NCI-H2171 treated with DMSO at 0.1 percent for 48 hours (cell line): ENCODE data around the gene GAS2L1.
A peak's percentile ranks its signal among the peaks of the same experiment; 100 is the strongest.
"Not testable (repeated sequence)": the region's sequence is repeated elsewhere in the genome, so short reads cannot be mapped to it uniquely, and the experiment has no call there.

ENCODE experiments used
- DNase-seq: peaks from one replicate; lab custom pipeline; 2025; lab: John Stamatoyannopoulos, UW

Gene GAS2L1

DNA sequence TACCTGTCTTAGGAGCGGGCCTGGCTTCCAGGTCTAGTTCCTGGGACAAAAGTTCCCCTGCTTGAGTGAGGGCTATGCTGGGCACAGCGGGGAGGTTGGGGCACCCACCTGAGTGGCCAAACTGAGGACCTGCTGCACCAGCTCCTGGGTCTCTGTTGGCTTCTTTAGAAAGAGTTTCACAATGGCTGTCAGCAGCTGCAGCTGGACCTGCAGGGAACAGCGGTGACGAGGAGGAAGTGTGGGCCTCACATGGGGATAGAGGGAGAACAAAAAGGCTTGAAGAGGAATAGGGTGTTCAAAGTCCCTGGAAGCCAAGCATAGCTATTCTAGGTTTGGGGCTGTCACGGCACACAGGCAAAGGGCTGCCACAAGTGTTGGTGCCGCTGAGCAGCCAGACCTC is 35.7 kb downstream of the GAS2L1 start:
- no peak for DNase-seq

DNA sequence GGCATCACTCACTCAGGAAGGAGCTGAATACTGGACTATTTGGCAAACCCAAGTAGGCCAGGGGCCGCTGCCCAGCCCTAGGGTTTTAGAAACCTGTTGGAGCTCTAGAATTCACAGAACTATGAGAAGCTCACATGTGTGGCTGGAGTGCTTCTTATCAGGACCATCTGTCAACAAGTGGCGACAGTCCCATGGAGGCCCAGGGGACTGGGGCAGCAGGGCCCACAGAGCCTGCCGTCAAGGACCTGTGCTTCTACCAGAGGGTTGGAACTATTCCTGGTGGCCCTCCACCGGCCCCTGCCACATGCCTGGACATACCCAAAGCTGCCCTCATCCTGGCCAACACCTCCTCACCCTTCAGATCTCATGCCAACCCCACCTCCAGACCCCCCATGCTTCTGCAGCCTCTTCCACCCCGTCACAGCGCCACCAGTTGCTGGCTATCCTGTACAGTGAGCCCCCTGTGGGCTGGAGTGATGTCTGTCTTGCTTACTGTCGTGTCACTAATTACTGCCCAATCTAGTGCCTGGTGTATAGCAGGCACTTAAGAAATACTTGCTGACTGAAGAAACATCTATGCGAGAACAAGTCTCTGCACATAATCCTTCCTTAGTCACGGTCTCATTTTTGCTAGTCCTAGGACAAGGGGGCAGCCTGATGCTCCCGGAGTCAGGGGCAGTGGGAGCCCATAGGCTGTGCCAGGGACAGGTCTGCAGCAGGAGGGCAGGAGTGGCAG is 36.3 kb downstream of the GAS2L1 start:
- DNase-seq: peak; percentile 29

DNA sequence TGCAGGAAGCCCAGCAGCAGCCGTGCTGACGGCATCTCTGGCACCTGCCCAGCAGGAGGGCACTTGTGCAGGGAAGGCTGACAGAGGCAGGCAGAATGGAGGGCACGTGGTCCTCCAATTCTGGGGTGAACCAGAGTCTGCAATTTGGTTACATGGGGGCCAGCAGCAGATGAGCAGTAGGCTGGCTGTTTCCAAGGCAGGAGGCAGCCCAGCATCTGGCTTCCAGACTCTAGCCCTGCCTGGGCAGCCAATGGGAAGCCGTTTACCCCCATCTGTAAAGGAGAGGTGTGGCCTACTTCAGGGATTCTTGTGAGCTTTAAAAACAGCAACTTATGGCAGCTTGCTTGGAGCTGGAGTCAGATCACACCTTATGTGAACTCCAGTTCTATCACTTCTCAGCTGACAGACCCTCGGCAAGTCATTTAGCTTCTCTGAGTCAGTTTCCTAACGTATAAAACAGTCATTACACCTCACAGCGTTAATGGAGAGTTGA is 36.9 kb downstream of the GAS2L1 start:
- DNase-seq: peak; percentile 99

GRCh38 chr22:29344137-29344536 is 37.7 kb downstream of the GAS2L1 start:
- peak; percentile 79 for DNase-seq

DNA sequence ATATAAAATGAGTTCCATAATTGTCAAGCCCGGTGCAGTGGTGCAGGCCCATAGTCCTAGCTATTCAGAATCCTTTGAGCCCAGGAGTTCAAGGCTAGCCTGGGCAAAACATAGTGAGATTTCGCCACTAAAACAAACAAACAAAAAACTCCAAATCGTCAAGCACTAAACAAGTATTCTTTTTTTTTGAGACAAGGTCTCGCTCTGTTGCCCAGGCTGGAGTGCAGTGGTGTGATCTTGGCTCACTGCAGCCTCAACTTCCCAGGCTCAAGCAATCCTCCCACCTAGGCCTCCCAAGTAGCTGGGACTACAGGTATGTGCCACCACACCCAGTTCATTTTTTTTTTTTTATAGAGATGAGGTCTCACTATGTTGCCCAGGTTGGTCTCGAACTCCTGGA is 38.4 kb downstream of the GAS2L1 start:
- not testable (repeated sequence) for DNase-seq

DNA sequence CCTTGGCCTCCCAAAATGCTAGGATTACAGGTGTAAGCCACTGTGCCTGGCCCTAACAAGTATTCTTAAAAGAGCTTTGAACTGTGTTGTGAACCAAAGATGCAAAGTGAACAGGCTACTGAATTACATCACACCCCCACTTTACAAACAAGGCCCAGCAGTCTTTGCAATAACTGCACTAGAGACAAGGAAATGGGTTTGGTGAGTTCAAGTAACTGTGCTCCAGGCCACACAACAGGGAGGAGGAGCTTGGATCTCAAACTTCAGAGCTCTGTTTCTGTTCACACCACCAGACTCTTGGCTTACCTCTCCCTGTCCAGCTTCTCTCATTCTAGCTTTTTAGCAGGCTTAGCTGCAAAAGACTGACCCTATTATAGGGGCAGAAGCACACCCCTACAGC is 39.5 kb downstream of the GAS2L1 start:
- peak; percentile 53 for DNase-seq

DNA sequence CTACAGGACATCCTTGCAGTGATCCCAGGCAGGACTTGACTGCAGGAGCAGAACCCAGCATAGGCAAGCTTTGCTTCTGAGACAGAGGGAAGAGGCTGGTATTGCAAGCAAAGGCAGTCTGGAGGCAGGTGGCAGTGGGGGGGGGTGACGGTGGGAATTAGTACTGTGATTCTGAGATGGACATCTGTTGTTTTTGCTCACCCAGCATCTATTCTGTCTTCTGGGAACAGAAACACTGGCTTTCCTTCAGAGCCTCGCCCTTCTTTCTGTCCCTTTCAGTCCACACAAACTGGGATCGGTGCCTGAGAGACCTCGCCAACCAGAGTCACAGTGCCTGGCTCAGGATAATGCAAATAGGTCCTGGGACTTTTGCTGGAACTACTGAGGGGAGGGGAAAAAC is 40.2 kb downstream of the GAS2L1 start:
- peak; percentile 95 for DNase-seq

DNA sequence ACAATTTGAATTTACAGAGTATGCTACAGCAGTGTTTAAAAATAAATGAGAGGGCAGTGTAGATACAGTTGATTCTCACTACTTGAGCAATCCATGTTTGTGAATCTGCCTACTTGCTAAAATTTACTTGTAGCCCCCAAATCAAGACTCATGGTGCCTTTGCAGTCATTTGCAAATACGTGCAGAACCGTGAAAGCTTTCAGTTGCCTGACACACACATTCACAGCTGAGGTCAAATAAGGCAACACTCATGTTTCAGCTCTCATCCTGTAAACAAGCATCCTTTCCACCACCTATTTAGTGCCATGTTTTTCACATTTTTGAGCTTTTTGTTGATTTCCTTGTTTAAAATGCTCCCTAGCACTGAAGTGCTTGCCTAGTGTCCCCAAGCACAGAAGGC is 41.6 kb downstream of the GAS2L1 start:
- DNase-seq: peak; percentile 27

- no peak for DNase-seq
These were observed 42.5 kb downstream of the GAS2L1 start for GRCh38 chr22:29348956-29349355.

DNA sequence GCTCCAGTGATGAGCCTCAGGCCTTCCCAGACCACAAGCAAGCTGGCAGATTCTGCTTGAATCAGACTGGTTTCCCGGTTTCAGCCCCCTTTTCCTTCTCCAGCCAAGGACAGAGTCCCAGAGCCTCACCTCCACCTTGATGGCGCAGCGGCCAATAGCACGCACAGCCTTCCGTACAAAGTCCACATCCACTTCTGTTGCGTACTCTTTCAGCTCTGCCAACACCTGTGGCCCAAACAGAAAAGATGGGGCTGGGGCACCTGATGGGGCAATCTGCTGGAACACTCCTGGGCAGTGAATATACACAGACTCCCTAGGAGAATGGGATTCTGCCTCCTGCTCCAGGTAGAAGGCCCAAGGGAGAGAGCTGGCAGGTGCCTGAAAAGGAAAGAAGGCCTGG is 44.6 kb downstream of the GAS2L1 start:
- DNase-seq: no peak

DNA sequence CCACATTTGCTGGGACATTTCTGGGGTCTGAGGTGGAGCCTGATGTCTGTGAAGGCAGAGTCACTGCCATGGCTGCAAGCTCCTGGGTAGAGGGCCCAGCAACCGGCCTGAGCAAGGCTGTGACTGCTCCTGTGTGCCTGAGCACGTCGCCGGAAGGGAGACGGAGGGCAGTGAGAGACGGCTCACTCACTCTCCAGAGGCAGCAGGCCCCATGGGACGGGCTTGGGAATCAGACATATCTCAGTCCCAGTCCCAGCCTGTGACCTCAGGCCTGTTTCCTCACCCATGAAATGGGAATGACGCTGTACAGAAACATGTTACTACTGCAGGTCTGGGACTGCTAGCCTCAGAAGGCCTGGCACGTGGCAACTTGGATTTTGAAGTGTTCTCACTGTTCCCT is 45.4 kb downstream of the GAS2L1 start:
- DNase-seq: no peak

DNA sequence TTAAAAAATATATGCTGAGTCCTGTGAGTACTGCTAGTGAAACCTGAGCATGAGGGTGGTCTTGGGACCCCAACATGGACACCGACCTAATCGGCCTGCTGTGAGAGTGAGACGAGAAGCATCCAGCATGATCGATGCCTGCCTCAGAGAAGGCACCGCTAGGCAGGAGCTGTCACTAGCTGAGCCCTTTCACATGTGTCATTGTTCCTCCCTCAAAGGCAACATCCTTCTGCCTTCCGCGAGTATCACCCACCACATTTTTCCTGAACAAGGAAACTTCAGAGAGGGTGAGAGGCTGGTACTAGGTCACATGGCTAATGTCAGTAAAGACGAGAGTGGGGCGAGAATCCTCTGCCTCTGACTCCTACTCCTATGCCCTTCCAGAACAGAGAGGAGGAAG is 46.3 kb downstream of the GAS2L1 start:
- DNase-seq: no peak

DNA sequence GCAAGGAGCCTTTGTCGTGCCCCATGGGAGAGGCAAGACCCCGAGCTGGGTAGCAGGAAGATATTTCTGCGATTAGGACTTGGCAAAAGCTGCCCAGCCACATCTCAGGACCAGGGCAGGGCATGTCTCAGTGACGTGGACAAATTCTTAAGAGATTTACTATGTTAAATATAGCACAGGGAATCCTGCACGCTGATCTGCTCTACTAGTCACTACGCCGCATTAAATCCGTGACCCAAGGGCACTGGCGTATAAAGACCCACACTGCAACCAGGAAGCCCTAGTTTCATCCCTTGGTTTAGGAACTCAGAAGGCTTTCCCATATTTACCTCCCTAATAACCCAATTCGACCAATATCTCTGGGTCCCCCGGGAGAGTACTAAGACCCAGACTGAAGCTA is 46.8 kb downstream of the GAS2L1 start:
- no peak for DNase-seq

- DNase-seq: no peak
These were observed 47.4 kb downstream of the GAS2L1 start for GRCh38 chr22:29353860-29354259.

DNA sequence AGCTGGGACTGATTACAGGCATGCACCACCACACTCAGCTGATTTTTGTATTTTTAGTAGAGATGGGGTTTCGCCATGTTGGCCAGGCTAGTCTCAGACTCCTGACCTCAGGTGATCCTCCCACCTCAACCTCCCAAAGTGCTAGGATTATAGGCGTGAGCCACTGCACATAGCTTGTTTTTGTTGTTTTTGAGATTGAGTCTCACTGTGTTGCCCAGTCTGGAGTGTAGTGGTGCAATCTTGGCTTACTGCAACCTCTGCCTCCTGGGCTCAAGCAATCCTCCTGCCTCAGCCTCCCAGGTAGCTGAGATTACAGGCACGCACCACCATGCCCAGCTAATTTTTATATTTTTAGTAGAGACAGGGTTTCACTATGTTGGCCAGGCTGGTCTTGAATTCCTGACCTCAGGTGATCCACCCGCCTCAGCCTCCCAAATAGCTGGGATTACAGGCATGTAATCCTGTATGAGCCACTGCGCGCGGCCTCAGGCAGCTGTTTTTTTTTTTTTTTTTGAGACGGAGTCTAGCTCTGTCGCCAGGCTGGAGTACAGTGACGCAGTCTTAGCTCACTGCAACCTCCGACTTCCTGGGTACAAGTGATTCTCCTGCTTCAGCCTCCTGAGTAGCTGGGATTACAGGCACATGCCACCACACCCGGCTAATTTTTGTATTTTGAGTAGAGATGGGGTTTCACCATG is 50.9 kb downstream of the GAS2L1 start:
- DNase-seq: not testable (repeated sequence)

DNA sequence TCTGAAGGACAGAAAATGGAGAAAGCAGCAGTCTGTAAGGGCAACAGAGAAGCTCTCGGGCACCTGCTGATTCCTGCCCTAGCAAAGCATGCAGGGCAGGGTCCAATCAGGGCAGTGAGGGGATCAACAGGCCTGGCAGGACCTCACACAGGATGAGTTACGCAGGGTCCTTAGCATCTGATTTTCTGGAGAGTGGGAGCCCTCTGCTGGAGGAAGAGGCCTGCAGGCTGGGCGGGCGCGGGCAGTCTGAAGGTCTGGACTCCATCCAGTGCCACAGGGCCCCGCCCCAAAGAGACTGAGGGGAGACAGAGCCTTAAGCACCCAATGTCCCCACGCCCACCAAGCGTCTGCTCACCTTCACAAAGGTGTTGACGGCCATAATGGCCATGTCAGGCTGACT is 53.0 kb downstream of the GAS2L1 start:
- DNase-seq: no peak
